IPS-15b (cell line): ENCODE results near the gene LMNA.

Source experiments
- H3K27me3 ChIP-seq: one replicate; pipeline ENCODE4 v1.6.1; 2013; ENCODE audit warnings: low read length; ENCODE audit not compliant: control insufficient read depth, insufficient read depth
- H3K36me3 ChIP-seq: one replicate; pipeline ENCODE4 v1.6.1; 2013; ENCODE audit warnings: low read length; ENCODE audit not compliant: control insufficient read depth, insufficient read depth
- H3K4me1 ChIP-seq: one replicate; pipeline ENCODE4 v1.6.1; 2013; ENCODE audit warnings: mild to moderate bottlenecking, low read length; ENCODE audit not compliant: control insufficient read depth, insufficient read depth
- H3K4me3 ChIP-seq: one replicate; pipeline ENCODE4 v1.5.1; 2013; ENCODE audit warnings: low read depth, low read length
- H3K9ac ChIP-seq: one replicate; pipeline ENCODE4 v1.6.1; 2013; ENCODE audit warnings: low read depth, mild to moderate bottlenecking, low read length
- H3K9me3 ChIP-seq: one replicate; pipeline ENCODE4 v1.6.1; 2013; ENCODE audit warnings: mild to moderate bottlenecking, low read length; ENCODE audit not compliant: control insufficient read depth, insufficient read depth

The LMNA gene

DNA sequence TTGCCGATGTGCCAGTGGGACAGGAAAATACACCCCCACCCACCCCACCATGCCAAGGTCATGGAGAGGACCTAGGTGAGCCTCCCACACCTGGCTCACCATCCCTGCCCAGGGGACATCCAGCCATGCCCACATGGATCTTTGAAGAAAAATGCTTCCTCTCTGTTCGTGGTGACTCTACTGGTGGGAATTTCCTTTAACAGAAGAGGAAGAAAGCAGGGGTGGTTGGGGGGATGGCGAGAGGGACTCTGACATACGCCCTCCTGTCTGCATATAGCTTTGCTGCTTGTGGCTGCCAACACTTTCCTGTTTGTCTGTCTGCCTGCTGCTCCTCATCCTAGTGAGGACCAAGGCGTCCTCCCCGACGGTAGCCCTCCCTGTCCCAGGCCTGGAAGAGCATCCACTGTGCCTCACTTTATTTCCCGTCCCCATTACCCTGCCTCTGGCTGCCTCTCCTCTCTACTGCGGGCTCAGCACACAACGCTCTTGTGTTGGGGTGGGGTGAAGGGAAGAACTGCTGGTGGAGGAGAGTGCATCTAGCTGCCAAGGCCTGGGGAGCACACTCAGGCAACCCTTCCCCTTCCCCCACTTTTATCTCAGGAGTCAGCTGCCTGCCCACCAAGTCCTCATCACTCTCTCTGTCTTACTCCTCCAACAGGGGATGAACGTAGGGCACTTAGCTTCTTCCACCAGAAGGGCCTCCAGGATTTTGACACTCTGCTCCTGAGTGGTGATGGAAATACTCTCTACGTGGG, 41.4 kb downstream of the LMNA start:
- H3K27me3 ChIP-seq = no peaks in the 10 kb centered on the region
- no peaks in the 10 kb centered on the region for H3K9me3 ChIP-seq
- H3K36me3 ChIP-seq = peaks cover 2% of the 10 kb centered on the region
- H3K4me3 ChIP-seq = no peak overlapping the region
- H3K9ac ChIP-seq = no peak overlapping the region
- peaks cover 7% of the 10 kb centered on the region for H3K4me1 ChIP-seq

DNA sequence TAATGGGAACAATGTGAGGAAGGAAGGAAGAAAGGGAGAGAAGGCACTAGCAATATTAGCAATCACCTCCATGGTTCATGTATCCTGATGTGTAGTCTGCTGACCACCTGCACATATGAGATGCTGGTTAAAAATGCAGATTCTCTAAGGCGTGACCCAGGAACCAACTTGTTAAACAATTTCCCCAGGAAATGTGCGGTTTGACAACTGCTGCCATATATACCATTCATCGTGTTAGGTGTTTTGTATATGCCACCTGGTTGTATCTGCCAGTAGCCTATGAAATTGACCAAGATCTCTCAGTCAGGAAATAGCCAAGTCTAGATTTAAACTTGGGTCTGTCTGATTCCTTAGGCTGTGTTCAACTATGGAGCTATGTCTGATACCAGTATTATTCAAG, 43.0 kb downstream of the LMNA start:
- Histone ChIP-seq H3K36me3 (peaks cover 2% of the 10 kb centered on the region), H3K9me3 (no peaks in the 10 kb centered on the region), H3K27me3 (no peaks in the 10 kb centered on the region), H3K9ac (no peak overlapping the region), H3K4me3 (no peak overlapping the region), H3K4me1 (peaks cover 3% of the 10 kb centered on the region)

DNA sequence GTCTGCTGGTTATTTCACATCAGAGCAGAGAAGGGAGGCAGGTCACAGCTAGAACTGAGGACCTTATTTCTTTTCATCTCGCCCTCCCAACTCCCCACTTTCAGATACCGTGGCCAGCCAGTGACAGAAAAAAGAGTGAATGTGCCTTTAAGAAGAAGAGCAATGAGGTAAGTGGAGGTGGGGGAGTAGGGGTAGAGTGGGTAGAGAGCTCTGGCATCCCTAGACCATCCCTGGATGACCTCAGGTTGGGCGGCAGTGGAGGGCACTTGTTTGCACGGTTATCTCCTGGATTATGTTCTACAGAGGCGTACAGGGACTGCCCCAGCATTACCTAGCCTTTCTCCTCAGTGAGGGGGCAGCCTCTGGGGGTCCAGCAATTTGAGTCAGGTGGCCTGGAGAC, 43.5 kb downstream of the LMNA start:
- Histone ChIP-seq H3K9me3 (no peaks in the 10 kb centered on the region), H3K4me1 (peaks cover 3% of the 10 kb centered on the region), H3K27me3 (no peaks in the 10 kb centered on the region), H3K36me3 (peaks cover 2% of the 10 kb centered on the region), H3K4me3 (no peak overlapping the region), H3K9ac (no peak overlapping the region)

DNA sequence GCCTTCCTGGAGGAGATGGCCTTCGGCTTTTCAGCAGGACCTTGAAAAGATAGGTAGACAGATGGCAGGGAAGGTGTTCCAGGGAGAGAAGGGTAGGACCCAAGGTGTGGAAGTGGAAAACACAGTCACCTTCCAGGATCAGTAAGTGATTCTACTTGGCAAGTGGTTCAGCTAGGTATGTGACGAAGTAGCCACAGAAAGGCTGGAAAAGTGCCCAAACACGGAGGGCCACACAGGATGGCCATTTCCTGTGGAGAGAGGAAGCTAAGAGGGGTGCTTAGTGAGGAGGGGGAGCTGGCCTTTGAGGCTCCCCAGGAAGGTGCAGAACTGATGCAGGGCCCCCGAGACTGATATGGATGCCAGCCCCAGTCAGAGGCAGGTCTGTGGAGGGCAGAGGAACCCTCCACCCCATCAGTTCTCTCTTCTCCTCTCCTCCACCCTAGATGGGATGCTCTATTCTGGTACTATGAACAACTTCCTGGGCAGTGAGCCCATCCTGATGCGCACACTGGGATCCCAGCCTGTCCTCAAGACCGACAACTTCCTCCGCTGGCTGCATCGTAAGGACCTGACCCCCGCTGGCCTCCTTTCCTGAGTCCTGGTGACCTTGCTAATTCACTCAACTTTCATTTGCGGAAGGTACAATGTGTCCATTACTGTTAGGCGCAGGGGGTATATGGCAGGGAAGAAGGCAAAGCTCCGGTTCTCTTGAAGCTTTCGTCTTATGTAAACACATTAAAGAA, 45.7 kb downstream of the LMNA start:
- H3K27me3 ChIP-seq = no peaks in the 10 kb centered on the region
- peak overlapping the region; percentile 57 for H3K4me3 ChIP-seq
- no peaks in the 10 kb centered on the region for H3K36me3 ChIP-seq
- H3K9ac ChIP-seq = peak overlapping the region; percentile 62
- peaks cover 3% of the 10 kb centered on the region for H3K4me1 ChIP-seq
- H3K9me3 ChIP-seq = no peaks in the 10 kb centered on the region

DNA sequence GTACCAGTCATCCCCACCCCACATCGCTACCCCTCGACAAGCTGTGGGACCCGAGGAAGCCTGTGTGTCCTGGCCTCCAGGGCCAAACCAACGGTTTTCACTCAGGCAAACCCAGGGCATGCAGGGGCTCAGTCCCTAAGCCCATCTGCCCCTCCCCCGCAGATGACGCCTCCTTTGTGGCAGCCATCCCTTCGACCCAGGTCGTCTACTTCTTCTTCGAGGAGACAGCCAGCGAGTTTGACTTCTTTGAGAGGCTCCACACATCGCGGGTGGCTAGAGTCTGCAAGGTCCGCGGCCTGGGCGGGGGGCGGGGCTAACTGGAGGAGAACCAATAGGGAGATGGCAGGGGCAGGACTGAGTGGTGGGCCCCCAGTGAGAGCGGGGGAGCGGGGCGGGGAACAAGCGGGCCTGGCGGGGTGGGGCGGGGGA, 46.2 kb downstream of the LMNA start:
- H3K4me3 ChIP-seq = peak overlapping the region; percentile 57
- no peaks in the 10 kb centered on the region for H3K9me3 ChIP-seq
- H3K27me3 ChIP-seq = no peaks in the 10 kb centered on the region
- no peaks in the 10 kb centered on the region for H3K36me3 ChIP-seq
- peaks cover 3% of the 10 kb centered on the region for H3K4me1 ChIP-seq
- H3K9ac ChIP-seq = peak overlapping the region; percentile 62

DNA sequence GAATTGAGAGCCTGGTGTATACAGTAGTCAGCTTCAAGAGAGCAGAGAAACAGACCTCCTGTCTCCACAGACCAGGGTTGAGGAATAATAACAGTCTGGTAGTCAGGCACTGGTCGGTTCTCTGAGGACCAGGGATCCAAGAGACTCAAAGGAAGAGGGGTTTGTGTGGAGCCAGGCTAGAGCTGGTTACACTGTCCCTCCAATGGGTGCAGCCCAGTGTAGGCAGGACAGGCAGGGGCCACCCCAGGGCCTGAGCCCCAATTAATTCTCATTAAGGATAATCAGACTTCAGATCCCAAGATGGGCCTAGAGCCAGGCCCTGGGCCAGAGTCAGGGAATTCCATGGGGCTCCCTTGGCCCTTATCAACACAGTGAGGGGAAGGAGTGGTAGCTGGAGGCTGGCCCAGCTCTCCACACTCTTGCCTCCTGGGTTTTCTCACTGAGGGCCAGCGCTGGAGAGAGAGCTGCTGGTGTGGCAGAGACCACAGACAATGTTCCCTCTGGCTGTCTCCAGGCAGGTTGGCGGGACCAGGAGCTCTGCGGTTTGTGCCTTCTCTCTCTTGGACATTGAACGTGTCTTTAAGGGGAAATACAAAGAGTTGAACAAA, 48.0 kb downstream of the LMNA start:
- H3K9me3 ChIP-seq = no peaks in the 10 kb centered on the region
- no peak overlapping the region for H3K4me3 ChIP-seq
- no peaks in the 10 kb centered on the region for H3K27me3 ChIP-seq
- H3K36me3 ChIP-seq = peaks cover 2% of the 10 kb centered on the region
- no peak overlapping the region for H3K9ac ChIP-seq
- peaks cover 3% of the 10 kb centered on the region for H3K4me1 ChIP-seq

DNA sequence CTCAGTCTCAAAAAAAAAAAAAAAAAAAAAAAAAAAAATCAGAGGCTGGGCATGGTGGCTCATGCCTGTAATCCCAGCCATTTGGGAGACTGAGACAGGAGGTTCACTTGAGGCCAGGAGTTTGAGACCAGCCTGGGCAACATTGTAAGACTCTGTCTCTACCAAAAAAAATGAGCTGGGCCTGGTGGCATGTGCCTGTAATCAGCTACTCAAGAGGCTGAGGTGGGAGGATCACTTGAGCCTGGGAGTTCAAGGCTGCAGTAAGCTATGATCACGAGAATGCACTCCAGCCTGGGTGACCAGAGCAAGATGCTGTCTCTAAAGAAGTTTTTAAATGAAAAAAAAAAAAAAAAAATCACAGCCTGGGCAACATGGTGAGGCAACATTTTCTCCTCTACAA, 49.2 kb downstream of the LMNA start:
- H3K9me3 ChIP-seq = no peaks in the 10 kb centered on the region
- H3K27me3 ChIP-seq = no peaks in the 10 kb centered on the region
- H3K9ac ChIP-seq = no peak overlapping the region
- H3K4me3 ChIP-seq = no peak overlapping the region
- peaks cover 2% of the 10 kb centered on the region for H3K36me3 ChIP-seq
- H3K4me1 ChIP-seq = peaks cover 3% of the 10 kb centered on the region

DNA sequence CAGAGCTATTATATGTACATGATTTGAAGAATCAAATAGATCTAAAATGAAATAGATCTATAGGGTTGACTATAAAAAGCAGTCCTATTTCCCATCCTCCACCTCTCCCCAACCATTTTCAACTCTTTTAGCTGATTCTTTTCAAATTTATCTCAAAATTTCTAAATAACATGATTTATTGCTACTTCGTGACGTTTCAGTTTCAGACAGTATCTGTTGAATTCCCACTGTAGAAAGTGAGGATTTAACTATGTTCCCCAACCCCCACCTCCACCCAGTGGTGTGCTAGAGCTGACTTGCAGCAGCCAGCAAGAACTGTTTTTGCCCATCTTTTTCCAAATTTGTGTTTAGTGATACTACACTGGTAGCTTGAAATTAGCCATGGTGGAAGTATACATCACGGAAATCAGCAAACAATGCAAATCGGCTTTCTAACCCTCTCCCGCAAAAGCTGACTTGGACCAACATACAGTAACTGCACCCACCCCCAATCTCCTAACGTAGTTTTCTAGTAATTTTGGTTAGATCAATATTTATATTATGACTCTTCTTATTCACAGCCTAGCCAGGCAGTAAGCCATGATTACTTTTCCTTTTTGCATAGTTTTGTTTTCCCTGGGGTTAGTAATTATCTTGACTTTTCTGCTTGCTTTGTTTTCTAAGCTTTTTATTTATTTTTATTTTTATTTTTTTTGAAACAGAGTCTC, 49.8 kb downstream of the LMNA start:
- Histone ChIP-seq H3K27me3 (no peaks in the 10 kb centered on the region), H3K4me1 (peaks cover 3% of the 10 kb centered on the region), H3K9ac (no peak overlapping the region), H3K36me3 (peaks cover 2% of the 10 kb centered on the region), H3K9me3 (no peaks in the 10 kb centered on the region), H3K4me3 (no peak overlapping the region)

DNA sequence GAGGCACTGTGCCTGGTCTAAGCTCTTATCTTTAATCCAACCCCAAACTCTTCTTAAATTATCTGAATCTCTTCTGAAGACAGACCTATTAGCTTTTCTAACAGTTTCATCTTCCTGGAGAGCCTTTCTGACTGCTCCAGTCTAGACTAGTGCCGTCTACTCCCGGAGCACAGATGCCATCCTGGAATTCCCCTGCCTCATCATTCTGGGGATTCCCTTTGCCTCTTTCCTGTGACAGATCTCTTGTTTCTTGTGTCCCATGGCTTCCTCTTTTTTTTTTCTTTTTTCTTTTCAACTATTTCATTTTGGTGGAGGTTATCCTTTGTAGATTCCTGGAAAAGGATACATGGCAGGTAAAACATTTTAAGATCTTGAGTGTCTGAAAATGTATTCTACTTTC, 50.6 kb downstream of the LMNA start:
- Histone ChIP-seq H3K9me3 (no peaks in the 10 kb centered on the region), H3K4me3 (no peak overlapping the region), H3K27me3 (no peaks in the 10 kb centered on the region), H3K36me3 (peaks cover 2% of the 10 kb centered on the region), H3K9ac (no peak overlapping the region), H3K4me1 (peaks cover 3% of the 10 kb centered on the region)

DNA sequence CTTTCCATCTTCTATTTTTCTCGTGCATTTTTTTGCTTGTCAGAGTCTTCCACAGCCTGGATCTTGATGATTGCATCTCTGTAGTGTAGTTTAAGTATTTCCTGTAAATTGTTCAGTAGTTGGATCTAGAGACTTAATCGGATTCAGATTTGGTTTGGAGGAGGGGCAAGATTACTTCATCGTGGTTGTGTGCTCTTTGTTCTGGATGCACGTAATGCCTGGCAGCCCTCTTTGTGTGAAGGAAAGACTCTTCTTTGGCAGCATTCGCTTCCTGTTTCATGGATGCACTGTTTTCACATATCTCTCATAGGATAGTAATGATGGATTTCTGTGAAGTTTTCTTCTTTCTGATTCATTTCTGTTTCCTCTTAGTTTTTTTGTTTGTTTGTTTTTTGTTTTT, 53.0 kb downstream of the LMNA start:
- H3K9me3 ChIP-seq = no peaks in the 10 kb centered on the region
- H3K9ac ChIP-seq = no peak overlapping the region
- no peaks in the 10 kb centered on the region for H3K4me1 ChIP-seq
- no peaks in the 10 kb centered on the region for H3K27me3 ChIP-seq
- H3K36me3 ChIP-seq = peaks cover 2% of the 10 kb centered on the region
- no peak overlapping the region for H3K4me3 ChIP-seq

DNA sequence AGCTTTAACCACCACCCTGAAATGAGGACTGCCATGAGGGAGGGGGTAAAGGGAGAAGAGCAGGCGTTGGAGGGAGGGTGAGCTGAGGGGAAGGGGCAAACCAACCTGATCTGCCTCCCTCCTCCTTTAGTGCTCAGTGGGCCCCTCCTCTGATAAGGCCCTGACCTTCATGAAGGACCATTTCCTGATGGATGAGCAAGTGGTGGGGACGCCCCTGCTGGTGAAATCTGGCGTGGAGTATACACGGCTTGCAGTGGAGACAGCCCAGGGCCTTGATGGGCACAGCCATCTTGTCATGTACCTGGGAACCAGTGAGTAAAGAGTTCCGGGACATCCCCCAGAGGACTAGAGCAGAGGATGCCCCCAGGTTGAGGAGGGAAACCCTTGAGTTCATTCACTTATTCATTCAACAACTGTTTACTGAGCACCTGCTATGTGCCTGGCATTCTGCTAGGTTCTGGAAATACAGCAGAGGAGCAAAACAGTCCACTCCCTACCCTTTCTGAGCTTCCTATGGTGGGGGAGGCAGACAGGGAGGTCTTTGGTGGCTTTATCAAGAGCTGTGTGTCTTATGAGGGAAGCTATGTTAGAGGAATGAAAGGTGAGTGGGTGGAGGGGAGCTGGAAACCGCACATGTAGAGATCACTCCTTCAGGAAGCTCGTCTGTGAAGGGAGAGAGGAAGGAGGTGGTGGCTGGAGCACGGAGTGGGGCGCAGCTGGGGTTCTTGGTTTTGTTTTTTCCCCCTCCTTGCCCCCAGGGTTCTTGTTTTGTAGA, 58.4 kb downstream of the LMNA start:
- H3K4me3 ChIP-seq = no peak overlapping the region
- H3K27me3 ChIP-seq = no peaks in the 10 kb centered on the region
- H3K9me3 ChIP-seq = no peaks in the 10 kb centered on the region
- no peak overlapping the region for H3K9ac ChIP-seq
- H3K36me3 ChIP-seq = peaks cover 17% of the 10 kb centered on the region
- H3K4me1 ChIP-seq = peaks cover 5% of the 10 kb centered on the region
